DMS53 (cell line): ENCODE results near the gene CDHR1.
"Not testable (repeated sequence)": the region's sequence is repeated elsewhere in the genome, so short reads cannot be mapped to it uniquely, and the experiment has no call there.

ENCODE experiments used
- DNase-seq: peaks from one replicate; lab custom pipeline; 2025; lab: John Stamatoyannopoulos, UW

The CDHR1 gene

GRCh38 chr10:84194424-84195043, at the start of gene CDHR1:
Gene CDHR1 (plus strand): TSS chr10:84194537. CDS start chr10:84194761, 224 bp downstream.
- peak; percentile 81 for DNase-seq

- no peak for DNase-seq
Observed at GRCh38 chr10:84147347-84147746, 47.0 kb upstream of the CDHR1 start.

- DNase-seq = peak; percentile 64
Observed at GRCh38 chr10:84148006-84148597, 46.2 kb upstream of the CDHR1 start.

GRCh38 chr10:84149854-84150253, 44.5 kb upstream of the CDHR1 start:
- no peak for DNase-seq

- no peak for DNase-seq
Observed at GRCh38 chr10:84152769-84153168, 41.6 kb upstream of the CDHR1 start.

- DNase-seq = peak; percentile 52
Observed at GRCh38 chr10:84155521-84155920, 38.8 kb upstream of the CDHR1 start.

- no peak for DNase-seq
Observed at GRCh38 chr10:84156009-84156408, 38.3 kb upstream of the CDHR1 start.

GRCh38 chr10:84156768-84157167, 37.6 kb upstream of the CDHR1 start:
- DNase-seq = peak; percentile 58

GRCh38 chr10:84158061-84158460, 36.3 kb upstream of the CDHR1 start:
- DNase-seq = peak; percentile 11

- DNase-seq = no peak
Observed at GRCh38 chr10:84158550-84158949, 35.8 kb upstream of the CDHR1 start.

- no peak for DNase-seq
Observed at GRCh38 chr10:84159076-84159685, 35.2 kb upstream of the CDHR1 start.

- DNase-seq = peak; percentile 28
Observed at GRCh38 chr10:84160663-84161362, 33.5 kb upstream of the CDHR1 start.

GRCh38 chr10:84163996-84164395, 30.3 kb upstream of the CDHR1 start:
- no peak for DNase-seq

GRCh38 chr10:84164442-84164841, 29.9 kb upstream of the CDHR1 start:
- no peak for DNase-seq

GRCh38 chr10:84166620-84167288, 27.6 kb upstream of the CDHR1 start:
- no peak for DNase-seq

- not testable (repeated sequence) for DNase-seq
Observed at GRCh38 chr10:84167289-84167653, 27.1 kb upstream of the CDHR1 start.

- not testable (repeated sequence) for DNase-seq
Observed at GRCh38 chr10:84168382-84168781, 26.0 kb upstream of the CDHR1 start.

- not testable (repeated sequence) for DNase-seq
Observed at GRCh38 chr10:84171237-84171636, 23.1 kb upstream of the CDHR1 start.

GRCh38 chr10:84171700-84172466, 22.5 kb upstream of the CDHR1 start:
- DNase-seq = not testable (repeated sequence)

- DNase-seq = no peak
Observed at GRCh38 chr10:84172467-84173356, 21.6 kb upstream of the CDHR1 start.
